Measurements from ENCODE around the gene TNFRSF1B.

DNA sequence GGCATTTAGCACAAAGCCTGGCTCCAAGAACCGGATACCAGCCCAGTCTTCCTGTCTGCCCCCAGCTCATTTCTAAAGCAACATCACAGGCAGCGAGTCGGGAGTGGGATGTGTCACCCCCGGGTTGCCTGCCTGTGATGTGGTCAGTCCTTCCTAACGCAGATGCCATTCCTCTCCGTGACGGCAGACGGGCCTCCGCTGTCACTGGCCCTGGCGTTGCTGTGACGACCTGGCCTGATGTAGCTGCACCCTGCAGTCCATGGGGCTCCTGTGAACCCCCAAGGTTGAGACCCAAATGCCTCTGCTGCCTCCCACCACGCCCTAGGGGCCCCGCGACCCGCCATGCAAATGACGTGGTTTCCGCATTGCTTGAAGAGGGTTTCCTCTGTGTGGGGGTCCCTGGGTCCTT is 12.3 kb downstream of the TNFRSF1B start:
- TF ChIP-seq, protein P1, sequence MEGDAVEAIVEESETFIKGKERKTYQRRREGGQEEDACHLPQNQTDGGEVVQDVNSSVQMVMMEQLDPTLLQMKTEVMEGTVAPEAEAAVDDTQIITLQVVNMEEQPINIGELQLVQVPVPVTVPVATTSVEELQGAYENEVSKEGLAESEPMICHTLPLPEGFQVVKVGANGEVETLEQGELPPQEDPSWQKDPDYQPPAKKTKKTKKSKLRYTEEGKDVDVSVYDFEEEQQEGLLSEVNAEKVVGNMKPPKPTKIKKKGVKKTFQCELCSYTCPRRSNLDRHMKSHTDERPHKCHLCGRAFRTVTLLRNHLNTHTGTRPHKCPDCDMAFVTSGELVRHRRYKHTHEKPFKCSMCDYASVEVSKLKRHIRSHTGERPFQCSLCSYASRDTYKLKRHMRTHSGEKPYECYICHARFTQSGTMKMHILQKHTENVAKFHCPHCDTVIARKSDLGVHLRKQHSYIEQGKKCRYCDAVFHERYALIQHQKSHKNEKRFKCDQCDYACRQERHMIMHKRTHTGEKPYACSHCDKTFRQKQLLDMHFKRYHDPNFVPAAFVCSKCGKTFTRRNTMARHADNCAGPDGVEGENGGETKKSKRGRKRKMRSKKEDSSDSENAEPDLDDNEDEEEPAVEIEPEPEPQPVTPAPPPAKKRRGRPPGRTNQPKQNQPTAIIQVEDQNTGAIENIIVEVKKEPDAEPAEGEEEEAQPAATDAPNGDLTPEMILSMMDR (IDR thresholded peaks at IDR 0.05) = no peak
- TF ChIP-seq EP300 (IDR thresholded peaks at IDR 0.05) = no peak
- no peak for TF ChIP-seq POLR2AphosphoS5 (IDR thresholded peaks at IDR 0.05)
- TF ChIP-seq POLR2A (IDR thresholded peaks at IDR 0.05) = no peak

All from gastroesophageal sphincter (tissue), 3 donors.